ENCODE results near the gene CNGB1.
"Not testable (repeated sequence)": the region's sequence is repeated elsewhere in the genome, so short reads cannot be mapped to it uniquely, and the experiment has no call there.

Gene CNGB1

GRCh38 chr16:57950382-57950781 lies 20.5 kb downstream of the CNGB1 start:
- DNase-seq = no peak

GRCh38 chr16:57949595-57950238 lies 21.2 kb downstream of the CNGB1 start:
- DNase-seq = no peak

GRCh38 chr16:57949013-57949412 lies 21.9 kb downstream of the CNGB1 start:
- no peak for DNase-seq

- DNase-seq = no peak
Measured at GRCh38 chr16:57948027-57948426, 22.9 kb downstream of the CNGB1 start.

GRCh38 chr16:57947261-57947660 lies 23.7 kb downstream of the CNGB1 start:
- DNase-seq = no peak

- no peak for DNase-seq
Measured at GRCh38 chr16:57946181-57946801, 24.6 kb downstream of the CNGB1 start.

- no peak for DNase-seq
Measured at GRCh38 chr16:57945740-57946138, 25.2 kb downstream of the CNGB1 start.

- no peak for DNase-seq
Measured at GRCh38 chr16:57944970-57945739, 25.8 kb downstream of the CNGB1 start.

- DNase-seq = not testable (repeated sequence)
Measured at GRCh38 chr16:57943381-57943780, 27.5 kb downstream of the CNGB1 start.

- DNase-seq = not testable (repeated sequence)
Measured at GRCh38 chr16:57941901-57942300, 29.0 kb downstream of the CNGB1 start.

GRCh38 chr16:57941016-57941664 lies 29.8 kb downstream of the CNGB1 start:
- DNase-seq = no peak

GRCh38 chr16:57940382-57940966 lies 30.5 kb downstream of the CNGB1 start:
- no peak for DNase-seq

GRCh38 chr16:57939872-57940224 lies 31.1 kb downstream of the CNGB1 start:
- DNase-seq = no peak

- no peak for DNase-seq
Measured at GRCh38 chr16:57938936-57939871, 31.7 kb downstream of the CNGB1 start.

- no peak for DNase-seq
Measured at GRCh38 chr16:57938484-57938883, 32.4 kb downstream of the CNGB1 start.

GRCh38 chr16:57937861-57938260 lies 33.1 kb downstream of the CNGB1 start:
- DNase-seq = no peak

- no peak for DNase-seq
Measured at GRCh38 chr16:57935904-57936303, 35.0 kb downstream of the CNGB1 start.

GRCh38 chr16:57930533-57930932 lies 40.4 kb downstream of the CNGB1 start:
- no peak for DNase-seq

GRCh38 chr16:57929250-57929649 lies 41.7 kb downstream of the CNGB1 start:
- DNase-seq = no peak

GRCh38 chr16:57926041-57926440 lies 44.9 kb downstream of the CNGB1 start:
- DNase-seq = no peak

GRCh38 chr16:57925310-57925709 lies 45.6 kb downstream of the CNGB1 start:
- no peak for DNase-seq

- no peak for DNase-seq
Measured at GRCh38 chr16:57924514-57924913, 46.4 kb downstream of the CNGB1 start.
